Measurements from ENCODE around the gene OR2Z1.

The OR2Z1 gene, protein sequence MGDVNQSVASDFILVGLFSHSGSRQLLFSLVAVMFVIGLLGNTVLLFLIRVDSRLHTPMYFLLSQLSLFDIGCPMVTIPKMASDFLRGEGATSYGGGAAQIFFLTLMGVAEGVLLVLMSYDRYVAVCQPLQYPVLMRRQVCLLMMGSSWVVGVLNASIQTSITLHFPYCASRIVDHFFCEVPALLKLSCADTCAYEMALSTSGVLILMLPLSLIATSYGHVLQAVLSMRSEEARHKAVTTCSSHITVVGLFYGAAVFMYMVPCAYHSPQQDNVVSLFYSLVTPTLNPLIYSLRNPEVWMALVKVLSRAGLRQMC

DNA sequence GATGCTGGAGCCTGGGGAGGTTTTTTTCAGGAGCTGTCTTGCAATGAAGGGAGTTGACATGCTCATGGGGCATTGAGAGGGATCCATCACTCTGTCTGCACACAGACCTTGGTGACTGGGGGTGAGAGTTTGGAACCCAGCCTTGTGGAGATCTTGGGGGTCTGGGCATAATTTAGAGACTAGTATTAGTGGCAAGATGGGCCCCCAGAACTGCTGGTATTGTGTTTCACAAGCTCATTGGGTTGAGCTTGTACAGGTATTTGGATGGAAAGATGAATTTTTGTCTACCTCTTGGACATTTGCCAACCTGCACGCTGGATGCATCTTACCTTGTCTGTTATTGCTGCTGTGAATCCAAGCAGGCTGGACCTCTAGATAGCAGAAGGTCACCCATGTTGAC lies at the start of gene OR2Z1:
OR2Z1 (plus strand) TSS at position 301 of the 400 bp plus-strand sequence. CDS start 9,395 bp downstream, outside the sequence.
- FAIRE-seq (no peak), DNase-seq (ENCODE audit: extremely low spot score, insufficient read length, low read depth) (no peak)

DNA sequence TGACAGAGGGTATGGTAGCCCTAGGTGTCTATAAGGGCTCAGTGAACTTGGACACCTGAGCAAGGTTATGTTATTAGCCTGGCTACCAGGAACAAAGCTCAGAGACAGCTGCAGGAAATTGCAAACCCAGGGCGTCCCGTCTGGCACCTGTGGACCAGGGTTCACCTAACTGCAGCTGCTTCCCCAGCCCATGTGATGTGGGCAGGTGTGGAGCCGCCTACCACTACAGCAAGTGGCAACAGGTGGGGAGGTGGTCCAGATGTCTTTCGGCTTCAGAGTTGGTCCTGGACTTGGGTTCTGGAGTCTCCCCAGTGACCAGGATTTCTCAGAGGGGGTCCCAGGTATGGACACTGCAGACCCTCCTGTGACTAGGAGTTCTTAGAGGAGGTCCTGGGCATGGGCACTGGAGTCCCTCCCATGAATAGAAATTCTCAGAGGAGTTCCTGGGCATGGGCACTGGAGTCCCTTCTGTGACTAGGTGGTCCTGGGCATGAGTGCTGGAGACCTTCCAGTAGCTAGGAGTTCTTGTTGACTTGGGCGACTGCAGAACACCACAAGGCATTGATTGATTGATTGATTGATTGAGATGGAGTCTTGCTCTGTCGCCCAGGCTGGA lies 48.0 kb upstream of the OR2Z1 start:
- DNase-seq (ENCODE audit: extremely low spot score, insufficient read length, low read depth) (no peak), FAIRE-seq (no peak)

DNA sequence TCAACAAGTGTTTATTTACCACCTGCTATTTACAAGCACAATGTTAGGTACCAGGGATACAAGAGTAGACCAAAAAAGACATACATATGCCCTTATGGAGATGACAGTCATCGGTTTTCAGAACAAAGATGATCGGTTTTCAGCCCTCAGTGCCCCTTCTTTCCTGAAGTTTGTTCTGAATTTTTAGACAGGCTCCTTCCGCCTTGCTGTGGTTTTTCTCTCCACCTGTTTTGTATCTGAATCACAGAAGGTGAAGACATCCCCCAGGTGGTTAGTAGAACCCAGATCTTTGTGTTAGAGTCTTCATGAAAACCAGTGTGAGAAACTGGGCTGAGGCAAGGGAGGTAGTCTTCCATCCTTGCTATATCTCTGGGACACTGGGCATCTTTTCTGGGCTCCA lies 46.4 kb upstream of the OR2Z1 start:
- no peak for FAIRE-seq
- no peak for DNase-seq (ENCODE audit: extremely low spot score, insufficient read length, low read depth)

DNA sequence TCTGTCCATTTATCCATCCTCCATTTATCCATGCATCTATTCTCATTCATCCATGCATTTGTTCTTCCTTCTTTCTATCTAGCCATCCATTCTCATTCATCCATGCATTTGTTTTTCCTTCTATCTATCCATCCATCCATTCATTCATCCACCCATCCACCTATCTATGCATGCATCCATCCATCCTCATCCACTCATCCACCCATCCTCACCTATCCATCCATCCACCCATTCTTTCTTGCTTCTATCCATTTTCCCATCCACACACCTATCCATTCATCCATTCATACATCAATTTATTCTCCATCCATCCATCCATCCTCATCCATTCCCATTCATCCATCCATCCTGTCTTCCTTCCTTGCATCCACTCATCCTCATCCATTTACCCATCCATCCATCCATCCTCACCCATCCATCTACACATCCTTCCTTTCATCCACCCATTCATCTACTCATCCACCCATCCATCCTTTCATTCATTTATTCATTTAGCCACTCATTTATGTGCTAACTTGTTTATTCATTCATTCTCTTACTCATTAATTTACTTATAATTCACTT lies 43.1 kb upstream of the OR2Z1 start:
- no peak for DNase-seq (ENCODE audit: extremely low spot score, insufficient read length, low read depth)
- FAIRE-seq, result no peak

DNA sequence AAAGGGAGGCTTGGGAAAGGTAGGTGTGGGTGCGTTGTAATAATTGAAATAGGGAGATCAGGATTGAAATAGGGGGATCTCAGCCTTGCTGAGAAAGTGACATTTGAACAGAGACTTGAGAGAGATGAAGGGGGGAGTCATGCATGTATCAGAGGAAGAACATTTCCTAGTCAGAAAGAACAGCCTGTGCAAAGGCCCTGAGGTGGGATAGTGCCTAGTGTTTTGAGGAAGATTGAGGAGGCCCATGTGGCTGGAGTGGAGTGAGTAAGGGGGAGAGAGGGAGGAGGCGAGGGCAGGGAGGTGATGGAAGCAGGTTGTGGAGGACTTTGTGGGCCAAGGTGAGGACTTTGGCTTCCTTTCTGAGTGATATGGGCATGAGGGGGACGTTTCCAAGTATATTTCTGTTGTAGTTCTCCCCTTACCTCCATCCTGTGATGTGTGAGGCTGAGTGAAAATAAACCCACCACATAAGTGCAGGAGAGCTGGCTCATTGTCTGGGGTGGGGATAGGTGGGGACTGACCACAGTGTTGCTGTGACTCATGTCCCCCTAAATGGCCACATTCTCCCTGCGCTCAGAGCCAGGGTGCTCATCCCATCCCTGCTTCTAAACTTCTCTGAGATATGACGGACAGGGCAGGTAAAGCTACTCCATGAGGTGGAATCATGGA lies 40.6 kb upstream of the OR2Z1 start:
- no peak for FAIRE-seq

DNA sequence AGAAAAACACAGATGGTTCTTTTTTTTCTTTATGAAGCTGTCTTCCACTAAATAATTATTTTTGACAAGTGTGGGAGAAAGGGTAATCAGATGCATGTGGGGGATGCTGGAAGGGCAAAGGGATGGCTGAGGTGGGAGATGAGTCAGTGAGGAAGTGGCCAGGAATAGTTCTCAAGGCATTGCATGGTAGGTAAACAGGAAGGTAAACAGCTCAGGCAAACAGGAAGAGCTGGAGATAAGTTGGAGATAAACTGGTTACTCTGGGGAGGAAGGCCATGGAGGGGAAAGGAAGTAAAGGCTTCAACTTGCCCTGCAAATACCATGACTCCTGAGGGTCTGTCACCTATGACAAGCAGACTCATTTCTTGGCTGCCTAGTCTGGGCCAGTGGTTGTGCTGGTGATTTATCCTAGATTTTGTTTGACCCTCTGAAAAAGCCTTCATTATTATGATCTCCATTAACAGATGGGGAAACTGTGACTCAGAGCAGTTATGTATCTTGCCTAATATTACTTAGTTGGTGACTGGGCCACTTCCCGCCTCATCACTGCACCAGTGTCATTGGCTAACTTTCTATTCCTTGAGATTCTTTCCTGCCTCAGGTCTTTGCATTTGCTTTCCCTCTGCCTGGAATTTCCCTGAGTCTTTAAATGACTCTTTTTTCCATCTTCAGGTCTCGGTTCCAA lies 39.9 kb upstream of the OR2Z1 start:
- FAIRE-seq (no peak), DNase-seq (ENCODE audit: extremely low spot score, insufficient read length, low read depth) (no peak)

More for the DNA sequence above, 40.6 kb upstream of the OR2Z1 start:
- DNase-seq (ENCODE audit: extremely low spot score, insufficient read length, low read depth), result no peak

DNA sequence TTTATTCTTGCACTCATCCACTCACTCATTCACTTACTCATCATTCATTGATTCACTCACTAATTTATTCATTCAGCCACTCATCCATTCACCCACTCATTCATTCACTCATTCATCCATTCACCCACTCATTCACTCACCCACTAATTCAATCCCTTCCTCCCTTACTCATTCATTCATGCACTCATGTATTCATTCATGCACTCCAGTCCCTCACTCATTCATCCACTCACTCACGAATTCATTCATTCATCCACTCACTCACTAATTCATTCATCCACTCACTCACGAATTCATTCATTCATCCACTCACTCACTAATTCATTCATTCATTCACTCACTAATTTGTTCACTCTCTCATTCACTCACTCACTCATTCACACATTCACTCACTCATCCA lies 39.0 kb upstream of the OR2Z1 start:
- DNase-seq (ENCODE audit: extremely low spot score, insufficient read length, low read depth) (no peak), FAIRE-seq (no peak)

DNA sequence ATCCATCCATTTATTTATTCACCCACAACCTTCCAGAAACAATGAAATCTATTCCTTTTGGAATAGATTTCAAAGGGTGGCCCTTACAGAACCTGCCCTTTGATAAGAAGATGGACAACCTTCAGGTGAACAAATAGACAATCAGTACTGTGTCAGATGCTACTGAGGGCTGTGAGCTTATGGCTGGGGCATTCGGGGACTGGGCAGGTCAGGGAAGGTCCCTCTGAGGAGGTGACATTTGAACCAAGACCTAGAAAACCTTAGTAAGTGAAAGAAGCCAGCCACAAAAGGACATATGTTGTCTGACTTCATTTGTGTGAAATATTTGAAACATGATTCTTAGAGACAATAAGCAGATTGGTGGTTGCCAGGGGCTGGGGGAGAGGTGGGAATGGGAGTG lies 38.5 kb upstream of the OR2Z1 start:
- DNase-seq (ENCODE audit: extremely low spot score, insufficient read length, low read depth) (no peak), FAIRE-seq (no peak)

DNA sequence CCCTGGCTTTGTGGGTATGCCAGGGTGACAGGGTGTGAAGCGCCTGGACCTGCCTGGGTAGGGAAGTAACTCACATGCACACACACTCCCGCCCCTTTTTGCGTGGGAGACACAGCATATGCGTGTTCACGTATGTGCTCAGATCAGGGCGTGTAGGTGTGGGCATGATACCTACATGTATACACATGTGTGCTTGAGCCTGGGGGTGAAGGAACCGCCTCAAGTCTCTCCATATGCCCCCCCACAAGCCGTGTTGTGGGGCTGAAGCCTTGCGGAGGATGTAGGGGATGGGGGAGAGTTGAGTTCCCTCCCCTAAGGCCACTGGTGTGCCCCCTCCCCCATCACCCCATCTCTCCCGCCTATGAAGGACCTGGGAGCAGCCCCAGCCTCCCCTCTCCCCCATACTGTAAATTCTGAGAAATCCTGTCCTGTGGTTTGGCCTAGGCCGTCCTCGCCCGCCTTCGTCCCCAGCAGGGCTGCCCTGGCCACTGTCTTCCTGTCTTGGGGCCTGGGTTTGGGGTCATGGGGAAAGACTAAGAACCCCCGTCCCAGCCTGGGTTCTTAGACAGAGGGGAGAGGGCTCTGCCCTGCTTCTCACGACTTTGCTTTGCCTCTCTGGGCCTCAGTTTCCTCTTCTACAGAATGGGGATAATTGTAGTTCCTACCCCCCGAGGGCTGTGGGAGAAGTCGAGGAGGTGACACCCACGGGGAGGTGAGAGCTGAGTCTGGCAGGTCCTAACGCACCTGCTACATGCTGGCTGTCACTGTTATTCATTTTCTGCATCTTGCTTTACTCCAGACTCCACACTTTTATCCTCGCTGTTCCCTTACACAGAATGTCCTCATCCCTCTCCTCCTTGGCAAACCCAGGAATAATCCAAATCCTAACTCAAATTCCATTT lies 37.2 kb upstream of the OR2Z1 start:
- DNase-seq (ENCODE audit: extremely low spot score, insufficient read length, low read depth) (no peak), FAIRE-seq (no peak)

DNA sequence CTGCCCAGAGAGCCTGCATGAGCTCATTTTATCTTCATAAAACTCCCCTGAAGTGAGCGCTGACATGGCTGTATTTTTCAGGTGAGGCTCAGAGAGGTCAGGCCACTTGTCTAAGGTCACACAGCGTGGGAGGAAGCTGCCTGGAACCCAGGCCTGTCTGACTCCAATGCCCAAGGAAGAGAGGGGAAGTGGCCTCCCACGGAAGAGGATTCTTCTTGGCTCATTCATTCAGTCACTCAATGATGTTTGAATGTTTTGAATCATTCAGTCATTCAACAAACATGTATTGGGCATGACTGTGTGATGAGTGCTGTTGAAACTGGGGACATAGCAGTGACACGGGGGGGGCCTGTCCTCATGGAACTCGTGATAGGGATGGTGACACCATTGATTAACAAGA lies 34.9 kb upstream of the OR2Z1 start:
- no peak for FAIRE-seq
- no peak for DNase-seq (ENCODE audit: extremely low spot score, insufficient read length, low read depth)

DNA sequence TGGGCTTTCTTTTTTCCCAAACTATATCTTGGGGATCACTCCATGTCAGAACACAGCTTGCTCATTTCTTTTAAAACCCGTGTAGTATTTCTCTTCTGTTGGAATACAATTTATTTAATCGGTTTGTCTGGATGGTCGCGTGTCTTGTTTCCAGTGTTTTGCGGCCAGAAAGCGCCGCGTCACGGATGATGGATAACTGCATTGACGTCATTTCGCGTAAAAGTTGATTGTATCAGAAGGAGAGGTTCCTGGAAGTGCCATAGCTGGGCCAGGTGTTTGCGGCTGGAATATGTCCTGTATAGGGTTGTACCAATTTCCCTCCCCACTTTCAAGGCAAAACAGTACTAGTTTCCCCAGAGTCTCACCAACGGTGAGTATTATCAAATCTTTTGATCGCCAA lies 32.5 kb upstream of the OR2Z1 start:
- no peak for FAIRE-seq

DNA sequence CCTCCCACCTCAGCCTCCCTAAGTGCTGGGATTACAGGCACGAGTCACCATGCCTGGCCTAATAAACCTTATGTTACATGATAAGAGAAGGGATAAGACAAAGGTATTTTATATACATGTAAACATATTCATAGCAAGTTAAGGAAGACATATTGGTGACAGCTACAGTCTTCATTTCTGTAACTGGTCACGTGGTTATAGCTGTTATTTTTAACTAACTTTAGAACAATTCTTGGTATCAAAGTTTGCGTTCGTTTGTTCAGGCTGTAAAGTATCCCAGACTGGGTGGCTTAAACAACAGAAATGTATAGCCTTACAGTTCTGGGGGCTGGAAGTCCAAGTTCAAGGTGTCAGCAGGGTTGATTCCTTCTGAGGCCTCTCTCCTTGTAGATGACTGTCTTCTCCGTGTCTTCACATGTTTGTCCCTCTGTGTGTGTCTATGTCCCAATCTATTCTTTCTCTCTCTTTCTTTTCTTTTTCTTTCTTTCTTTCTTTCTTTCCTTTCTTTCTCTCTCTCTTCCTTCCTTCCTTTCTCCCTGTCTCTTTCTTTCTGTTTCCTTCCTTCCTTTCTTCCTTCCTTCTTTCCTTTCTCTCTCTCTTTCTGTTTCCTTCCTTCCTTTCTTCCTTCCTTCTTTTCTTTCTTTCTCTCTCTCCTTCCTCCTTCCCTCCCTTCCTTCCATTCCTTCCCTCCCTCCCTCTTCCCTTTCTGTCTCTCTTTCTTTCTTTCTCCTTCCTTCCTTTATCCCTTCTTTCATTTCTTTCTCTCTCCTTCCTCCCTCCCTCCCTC lies 30.5 kb upstream of the OR2Z1 start:
- FAIRE-seq (no peak), DNase-seq (ENCODE audit: extremely low spot score, insufficient read length, low read depth) (no peak)

More for the DNA sequence above, 32.5 kb upstream of the OR2Z1 start:
- no peak for DNase-seq (ENCODE audit: extremely low spot score, insufficient read length, low read depth)

DNA sequence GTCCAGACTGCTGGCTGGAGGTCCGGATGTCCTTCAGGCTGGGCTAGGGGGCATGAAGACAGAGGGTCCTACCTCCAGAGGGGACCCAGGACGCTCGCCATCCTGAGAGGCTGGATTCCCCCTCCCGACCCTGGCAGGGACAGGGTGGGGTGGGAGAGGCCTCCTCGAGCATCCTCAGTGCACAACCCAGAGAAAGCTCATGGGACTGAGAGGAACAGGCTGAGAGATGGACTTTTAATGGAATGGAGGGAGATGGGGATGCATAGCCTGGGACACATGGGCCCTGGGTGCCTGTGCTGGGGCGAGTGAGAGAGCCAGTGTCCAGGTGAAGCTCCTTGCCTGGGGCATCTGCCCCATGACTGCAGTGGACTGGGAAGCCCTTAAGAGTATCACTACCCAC lies 25.9 kb upstream of the OR2Z1 start:
- no peak for DNase-seq (ENCODE audit: extremely low spot score, insufficient read length, low read depth)
- no peak for FAIRE-seq

DNA sequence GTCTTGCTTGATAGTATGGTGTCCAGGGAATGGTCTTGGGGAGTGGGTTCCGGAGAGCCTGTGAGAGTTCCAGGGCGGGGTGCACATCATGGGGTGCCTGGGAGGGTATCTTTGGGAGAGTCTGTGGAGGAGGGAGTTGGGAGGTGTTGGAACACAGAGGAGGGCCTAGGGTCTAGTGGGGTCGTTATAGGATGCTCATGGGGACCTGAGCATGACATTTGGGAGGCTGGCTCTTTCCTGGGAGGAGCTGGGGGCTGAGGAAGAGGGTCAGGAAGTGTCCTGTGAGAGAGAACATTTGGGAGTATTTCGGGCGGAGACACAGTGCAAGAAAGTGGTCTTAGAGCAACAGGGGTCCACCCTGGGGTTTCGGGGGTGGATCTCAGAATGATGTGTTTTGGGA lies 25.5 kb upstream of the OR2Z1 start:
- FAIRE-seq (no peak), DNase-seq (ENCODE audit: extremely low spot score, insufficient read length, low read depth) (no peak)

DNA sequence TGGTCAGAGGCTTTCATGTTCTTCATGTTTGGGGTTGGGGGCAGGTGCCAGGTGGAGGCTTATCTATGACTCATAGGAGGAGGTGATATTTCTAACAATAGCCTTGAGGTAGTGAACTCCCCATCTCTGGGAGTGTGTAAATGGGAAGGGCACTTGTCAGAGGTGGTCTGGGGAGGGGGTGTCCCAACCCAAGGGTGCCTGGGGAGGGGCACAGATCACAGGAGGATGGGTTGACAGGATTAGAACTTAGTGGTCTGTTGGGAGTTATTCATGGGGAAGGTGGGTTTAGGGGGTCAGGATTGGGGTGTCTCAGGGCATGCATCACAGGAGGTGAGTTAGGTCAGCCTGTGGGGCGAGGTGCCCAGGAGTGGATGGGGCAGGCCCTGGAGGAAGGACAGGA lies 24.4 kb upstream of the OR2Z1 start:
- no peak for FAIRE-seq
- DNase-seq (ENCODE audit: extremely low spot score, insufficient read length, low read depth), result no peak

DNA sequence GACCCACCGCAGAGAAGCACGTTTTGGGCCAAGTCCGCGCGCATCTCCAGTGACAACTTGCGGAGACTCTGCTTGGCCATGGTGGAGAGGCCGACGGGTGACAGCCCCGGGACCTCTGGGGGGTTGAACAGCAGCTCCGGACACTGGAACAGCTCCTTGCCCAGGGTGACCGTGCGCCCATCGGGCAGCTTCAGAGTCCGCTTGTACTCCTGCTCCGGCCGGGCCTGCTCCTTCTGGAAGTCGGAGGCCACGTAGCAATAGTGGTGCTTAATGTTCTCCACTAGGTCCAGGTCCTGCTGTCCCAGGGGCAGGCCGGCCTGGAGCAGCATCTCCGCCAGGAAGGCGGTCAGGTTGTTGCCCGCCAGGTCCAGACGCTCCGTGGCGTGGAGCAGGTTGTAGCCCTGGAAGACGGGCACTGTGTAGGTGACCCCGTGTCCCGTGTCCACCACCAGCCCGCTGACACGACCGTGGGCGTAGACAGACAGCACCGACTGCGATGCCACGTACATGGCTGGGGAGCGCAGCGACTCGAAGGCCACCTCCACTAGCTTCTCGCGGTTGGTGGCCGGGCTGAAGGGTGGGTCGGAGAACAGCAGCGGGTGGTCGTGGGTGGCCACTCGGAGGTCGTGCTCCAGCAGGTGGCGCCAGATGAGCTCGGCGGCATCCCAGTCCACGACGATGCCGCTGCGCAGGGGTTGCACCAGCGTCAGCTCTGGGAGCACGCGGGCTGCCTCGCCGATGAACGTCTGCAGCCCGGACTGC lies 23.6 kb upstream of the OR2Z1 start:
- FAIRE-seq (no peak), DNase-seq (ENCODE audit: extremely low spot score, insufficient read length, low read depth) (no peak)

DNA sequence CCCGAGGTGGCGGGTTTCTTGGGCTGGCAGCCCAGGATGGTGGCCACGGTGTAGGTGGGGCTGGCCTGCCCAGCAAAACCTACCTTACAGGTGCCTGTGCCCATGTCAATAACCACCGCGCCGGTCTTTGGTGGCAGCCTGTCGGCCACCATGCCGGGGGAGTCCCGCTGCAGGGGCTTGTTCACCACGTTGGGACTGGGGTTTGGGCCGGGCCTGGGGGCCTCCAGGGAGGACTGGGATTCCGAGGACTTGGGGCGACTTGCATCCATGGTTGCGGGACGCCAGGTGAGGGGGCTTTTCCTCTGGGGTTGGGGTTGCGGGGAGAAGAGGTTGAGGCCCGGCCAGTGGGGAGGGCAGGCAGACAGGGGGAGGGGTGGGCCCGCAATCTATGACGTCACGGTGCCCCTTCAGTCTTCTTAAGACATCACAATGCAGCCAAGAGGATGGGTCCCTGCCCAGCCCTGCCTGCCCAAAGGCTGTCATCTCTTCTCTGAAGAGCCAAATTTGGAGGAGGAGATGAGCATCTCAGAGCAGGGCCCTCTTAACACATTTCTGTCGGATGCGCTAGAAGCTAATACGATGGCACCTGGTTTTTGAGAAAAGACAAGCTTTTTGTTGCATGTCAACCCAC lies 22.9 kb upstream of the OR2Z1 start, which contains the start of gene ACTL9:
ACTL9 (minus strand) TSS at position 363 of the 631 bp plus-strand sequence; CDS start at position 269, 94 bp downstream.
- DNase-seq (ENCODE audit: extremely low spot score, insufficient read length, low read depth) (no peak), FAIRE-seq (no peak)

All from GM18507 (cell line).